MM.1S (cell line): Measurements from ENCODE around the gene ASPDH.

ENCODE experiments used
- EZH2 ChIP-seq: fragments of 300-600 bp; sonication (generic); optimal IDR thresholded peaks from 2 replicates; pipeline ENCODE3; 2017; ENCODE audit warnings: low read depth, mild to moderate bottlenecking, antibody characterized with exemption, low read length, mixed read lengths
- TF ChIP-seq, protein P1 (sequence below): fragments of 300-600 bp; sonication (generic); IDR thresholded peaks from 2 replicates; pipeline ENCODE4 v1.5.1; 2016; ENCODE audit warnings: antibody characterized with exemption, low read length, mixed read lengths

DNA sequence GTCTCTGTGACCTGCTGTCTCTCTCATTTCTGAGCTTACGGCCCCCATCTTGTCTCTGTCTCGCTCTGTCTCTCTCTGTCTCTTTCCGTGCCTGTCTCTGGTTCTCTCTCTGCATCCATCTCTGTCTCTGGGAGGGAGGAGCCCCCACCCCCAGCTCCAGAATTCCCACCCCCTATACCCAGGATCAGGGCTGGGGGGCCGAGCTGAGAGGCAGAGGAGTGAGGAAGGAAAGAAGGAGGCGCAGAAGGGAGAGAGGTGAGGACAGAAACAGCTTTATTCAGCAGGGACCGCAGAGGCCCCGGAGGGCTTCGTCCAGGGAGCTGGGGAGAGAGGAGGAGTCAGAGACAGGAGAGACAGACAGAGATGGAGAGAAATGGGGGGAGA, 16.7 kb downstream of the ASPDH start:
- no peak for TF ChIP-seq EZH2
- TF ChIP-seq, protein P1, sequence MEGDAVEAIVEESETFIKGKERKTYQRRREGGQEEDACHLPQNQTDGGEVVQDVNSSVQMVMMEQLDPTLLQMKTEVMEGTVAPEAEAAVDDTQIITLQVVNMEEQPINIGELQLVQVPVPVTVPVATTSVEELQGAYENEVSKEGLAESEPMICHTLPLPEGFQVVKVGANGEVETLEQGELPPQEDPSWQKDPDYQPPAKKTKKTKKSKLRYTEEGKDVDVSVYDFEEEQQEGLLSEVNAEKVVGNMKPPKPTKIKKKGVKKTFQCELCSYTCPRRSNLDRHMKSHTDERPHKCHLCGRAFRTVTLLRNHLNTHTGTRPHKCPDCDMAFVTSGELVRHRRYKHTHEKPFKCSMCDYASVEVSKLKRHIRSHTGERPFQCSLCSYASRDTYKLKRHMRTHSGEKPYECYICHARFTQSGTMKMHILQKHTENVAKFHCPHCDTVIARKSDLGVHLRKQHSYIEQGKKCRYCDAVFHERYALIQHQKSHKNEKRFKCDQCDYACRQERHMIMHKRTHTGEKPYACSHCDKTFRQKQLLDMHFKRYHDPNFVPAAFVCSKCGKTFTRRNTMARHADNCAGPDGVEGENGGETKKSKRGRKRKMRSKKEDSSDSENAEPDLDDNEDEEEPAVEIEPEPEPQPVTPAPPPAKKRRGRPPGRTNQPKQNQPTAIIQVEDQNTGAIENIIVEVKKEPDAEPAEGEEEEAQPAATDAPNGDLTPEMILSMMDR = no peak
